Transverse colon (tissue), 4 donors: ENCODE data around the gene PREX1. TPM values are rescaled to one million over a fixed set of nuclear protein-coding genes. Genes with fewer than 3 reads are reported as not detected.

Experiments
- DNase-seq: peaks from one replicate; pipeline ENCODE4 v3.0.0-alpha.2; 2019
- H3K27ac ChIP-seq, 4 donors: fragments of 200-600 bp; sonication (generic); 2 replicates each; pipeline ENCODE4 v1.5.1; 2016 to 2018; ENCODE audit warnings: inconsistent platforms in 4 of 4
- H3K27me3 ChIP-seq: fragments of 200-600 bp; sonication (generic); 2 replicates; pipeline ENCODE4 v1.5.1; 2017; ENCODE audit warnings: inconsistent platforms
- H3K36me3 ChIP-seq, 4 donors: fragments of 200-600 bp; sonication (generic); 2 replicates each; pipeline ENCODE4 v1.5.1; 2017 to 2019; ENCODE audit warnings: inconsistent platforms in 4 of 4
- H3K4me1 ChIP-seq, 4 donors: fragments of 200-600 bp; sonication (generic); 2 replicates each; pipeline ENCODE4 v1.5.1; 2017 to 2020; ENCODE audit warnings: inconsistent platforms in 4 of 4
- H3K4me3 ChIP-seq, 4 donors: fragments of 200-600 bp; sonication (generic); 1 replicate in 1 of 4; 2 replicates in 3 of 4; pipeline versions ENCODE4 v1.5.1 to v1.6.1; 2017 to 2019; ENCODE audit warnings: inconsistent platforms in 4 of 4
- H3K9me3 ChIP-seq, 2 donors: fragments of 200-600 bp; sonication (generic); 2 replicates each; pipeline ENCODE4 v1.5.1; 2017 to 2019; ENCODE audit warnings: inconsistent platforms in 2 of 2
- EP300 ChIP-seq: sonication (generic); formaldehyde crosslinking; IDR thresholded peaks from one replicate; pipeline ENCODE4 v1.6.1; 2017; ENCODE audit warnings: antibody characterized with exemption, low read depth
- POLR2A ChIP-seq: fragments of 450-650 bp; IDR thresholded peaks from one replicate; pipeline ENCODE4 v1.6.1; 2016; ENCODE audit warnings: antibody characterized with exemption, mild to moderate bottlenecking, moderate library complexity
- POLR2AphosphoS5 ChIP-seq, 3 donors: sonication (generic); formaldehyde crosslinking; IDR thresholded peaks; one replicate each; pipeline ENCODE4 v1.6.1; 2016; ENCODE audit warnings: antibody characterized with exemption in 3 of 3
- WGBS, 2 donors: methylation state at CpG; one replicate each; pipeline ENCODE4 v1.1.5; 2018; ENCODE audit warnings: low coverage in 1 of 2; 5-methylcytosine and 5-hydroxymethylcytosine counted together
- in situ Hi-C, 4 donors: fragments of 200-750 bp; cut with MboI; loops; one replicate each; pipeline versions ENCODE4 v1.15.0 to v1.15.1; 2017; ENCODE audit warnings: low sequenced_read_pairs in 3 of 4, low pct_ligation_motif_present in 1 of 4, low pct_unique_long_range_greater_than_20kb in 1 of 4
- intact Hi-C: fragments of 100-400 bp; cut with DNase I; formaldehyde crosslinking; loops from one replicate; pipeline ENCODE4 v1.15.1; 2023; ENCODE audit warnings: low total_unique reads
- total RNA-seq, 4 donors: library from RNA; depleted of rRNA; stranded (reverse); fragments of >200 nt; gene quantifications; one replicate each; pipeline ENCODE4 v1.1.0, GENCODE V29; 2016
- TF ChIP-seq, protein P1 (sequence below), 5 experiments: fragments of 200-600 bp in 3 of 5; fragments of 450-650 bp in 2 of 5; sonication (generic) in 3 of 5; IDR thresholded peaks; 1 replicate in 2 of 5; 2 replicates in 3 of 5; pipeline ENCODE4 v1.5.1; 2016 to 2017; ENCODE audit warnings: antibody characterized with exemption in 5 of 5, inconsistent platforms in 3 of 5, mild to moderate bottlenecking in 2 of 5, moderate library complexity in 1 of 5

PREX1 gene
- total RNA-seq, 4 donors from 2014 or later = 10.9 to 29.9 (median 16.6) TPM

DNA sequence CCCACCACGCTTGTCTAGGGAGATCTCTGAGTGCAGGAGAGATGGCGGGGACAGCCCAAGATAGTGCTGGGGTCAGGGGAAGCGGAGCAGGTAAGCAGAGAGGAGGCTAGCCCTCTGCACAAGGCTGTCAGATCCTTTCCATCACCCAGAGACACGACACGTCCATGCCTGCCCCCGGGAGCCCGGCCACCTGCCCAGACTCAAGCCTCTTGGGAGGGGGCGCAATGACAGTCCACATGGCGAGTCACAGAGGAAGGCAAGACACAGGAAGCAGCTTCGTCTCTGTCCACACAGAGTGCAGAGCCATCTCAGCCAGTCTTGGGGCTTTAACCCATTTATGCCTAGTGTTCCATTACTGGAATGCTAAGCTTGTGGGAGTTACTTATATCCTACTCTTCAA lies 78.4 kb downstream of the PREX1 start:
- no peaks in the 10 kb centered on the region for H3K27me3 ChIP-seq
- no peak overlapping the region for H3K4me3 ChIP-seq
- no peak for DNase-seq
- in situ Hi-C loops (no loop called here), intact Hi-C loops (no loop called here)
- peaks cover 0 to 9% (median 3%) of the 10 kb centered on the region in 4 donors for H3K4me1 ChIP-seq
- no peaks in the 10 kb centered on the region for H3K9me3 ChIP-seq
- H3K36me3 ChIP-seq = no peaks in the 10 kb centered on the region
- TF ChIP-seq, protein P1, sequence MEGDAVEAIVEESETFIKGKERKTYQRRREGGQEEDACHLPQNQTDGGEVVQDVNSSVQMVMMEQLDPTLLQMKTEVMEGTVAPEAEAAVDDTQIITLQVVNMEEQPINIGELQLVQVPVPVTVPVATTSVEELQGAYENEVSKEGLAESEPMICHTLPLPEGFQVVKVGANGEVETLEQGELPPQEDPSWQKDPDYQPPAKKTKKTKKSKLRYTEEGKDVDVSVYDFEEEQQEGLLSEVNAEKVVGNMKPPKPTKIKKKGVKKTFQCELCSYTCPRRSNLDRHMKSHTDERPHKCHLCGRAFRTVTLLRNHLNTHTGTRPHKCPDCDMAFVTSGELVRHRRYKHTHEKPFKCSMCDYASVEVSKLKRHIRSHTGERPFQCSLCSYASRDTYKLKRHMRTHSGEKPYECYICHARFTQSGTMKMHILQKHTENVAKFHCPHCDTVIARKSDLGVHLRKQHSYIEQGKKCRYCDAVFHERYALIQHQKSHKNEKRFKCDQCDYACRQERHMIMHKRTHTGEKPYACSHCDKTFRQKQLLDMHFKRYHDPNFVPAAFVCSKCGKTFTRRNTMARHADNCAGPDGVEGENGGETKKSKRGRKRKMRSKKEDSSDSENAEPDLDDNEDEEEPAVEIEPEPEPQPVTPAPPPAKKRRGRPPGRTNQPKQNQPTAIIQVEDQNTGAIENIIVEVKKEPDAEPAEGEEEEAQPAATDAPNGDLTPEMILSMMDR (IDR thresholded peaks at IDR 0.05) = no peak
- TF ChIP-seq POLR2AphosphoS5 (IDR thresholded peaks at IDR 0.05) = no peak
- no peak for TF ChIP-seq POLR2A
- no peak for TF ChIP-seq EP300
- no peak overlapping the region for H3K27ac ChIP-seq
- 84% methylated on average over 10 of the region's 10 CpGs; no CpG with 5 or more reads in 1 of the 2 donors for WGBS, 2 donors

DNA sequence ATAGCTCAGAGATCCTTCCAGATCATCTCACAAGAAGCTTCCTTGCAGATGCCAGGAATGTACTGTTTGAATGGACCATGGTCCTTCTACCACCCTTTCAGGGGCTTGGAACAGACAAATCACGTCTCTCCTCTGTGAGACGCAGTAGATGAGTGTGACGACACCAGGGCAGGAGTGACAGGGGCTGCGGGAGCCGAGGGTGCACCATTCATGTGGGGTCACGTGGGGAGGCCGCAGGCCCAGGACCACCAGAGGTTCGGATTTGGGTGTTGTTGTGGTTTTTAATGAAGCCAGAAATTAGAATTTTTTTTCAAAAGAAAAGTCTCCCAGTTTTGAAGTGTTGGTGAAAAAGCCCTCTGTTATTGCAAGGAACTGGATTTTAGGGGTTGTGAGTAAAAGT lies 79.2 kb downstream of the PREX1 start:
- no peak for DNase-seq
- 83 to 88% methylated on average over 2 to 8 of the region's 8 CpGs for WGBS, 2 donors
- Histone ChIP-seq H3K27ac (no peak overlapping the region), H3K27me3 (no peaks in the 10 kb centered on the region), H3K9me3 (no peaks in the 10 kb centered on the region), H3K36me3 (no peaks in the 10 kb centered on the region), H3K4me3 (no peak overlapping the region), H3K4me1 (peaks cover 0 to 9% (median 3%) of the 10 kb centered on the region in 4 donors)
- no peak for TF ChIP-seq POLR2AphosphoS5 (IDR thresholded peaks at IDR 0.05)
- TF ChIP-seq, protein P1 (IDR thresholded peaks at IDR 0.05) = no peak
- no peak for TF ChIP-seq EP300
- no peak for TF ChIP-seq POLR2A
- in situ Hi-C loops (no loop called here), intact Hi-C loops (no loop called here)

DNA sequence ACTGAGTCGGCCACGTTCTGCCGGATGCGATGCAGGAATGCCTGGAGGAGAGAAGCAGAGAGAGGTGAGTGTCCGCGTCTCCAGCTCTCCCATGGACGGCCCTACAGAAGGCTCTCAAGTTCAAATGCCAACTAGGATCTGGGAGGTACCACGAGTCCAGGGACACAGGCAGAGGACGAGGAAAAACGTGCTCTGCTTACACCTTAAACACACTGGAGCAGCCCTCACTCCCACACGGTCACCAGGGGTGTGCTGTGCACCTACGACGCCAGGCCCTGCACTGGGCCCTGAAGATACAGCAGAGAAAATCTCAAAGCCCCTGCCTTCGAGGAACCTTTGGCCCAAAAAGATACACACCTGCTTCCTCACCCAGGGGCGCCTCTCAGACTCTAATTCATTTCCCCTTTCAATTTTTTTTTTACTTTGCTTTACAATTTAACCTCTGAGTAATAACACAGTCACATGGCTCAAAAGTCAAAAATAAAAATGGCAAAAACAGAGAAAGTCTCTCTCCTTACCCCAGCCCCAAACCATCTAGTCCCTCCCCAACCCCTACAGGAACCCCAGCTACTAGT lies 79.9 kb downstream of the PREX1 start:
- WGBS, 2 donors = 70 to 82% methylated on average over 6 to 15 of the region's 15 CpGs
- H3K4me1 ChIP-seq = peaks cover 0 to 9% (median 3%) of the 10 kb centered on the region in 4 donors

DNA sequence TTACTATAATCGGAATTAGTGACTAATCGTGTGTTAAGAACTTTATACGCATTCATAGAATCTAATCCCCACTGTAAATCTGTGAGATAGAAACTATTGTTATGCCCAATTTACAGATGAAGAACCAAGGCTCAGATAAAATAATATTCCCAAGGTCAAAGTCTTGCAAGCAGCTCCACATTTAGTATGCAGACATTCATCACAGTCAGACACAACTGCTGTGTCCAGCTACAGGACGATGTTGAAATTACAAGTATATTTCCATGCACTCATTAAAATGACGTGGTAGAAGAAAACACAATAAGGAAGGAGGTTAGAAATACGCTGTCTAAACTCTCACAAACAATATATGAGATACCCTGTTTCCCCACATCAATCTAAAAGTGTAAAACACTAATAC lies 82.5 kb downstream of the PREX1 start:
- H3K9me3 ChIP-seq = no peaks in the 10 kb centered on the region
- in situ Hi-C loops (no loop called here), intact Hi-C loops (no loop called here)
- H3K27ac ChIP-seq = no peak overlapping the region
- no peaks in the 10 kb centered on the region for H3K36me3 ChIP-seq
- H3K4me3 ChIP-seq = no peak overlapping the region
- no peak for DNase-seq
- H3K4me1 ChIP-seq = no peaks in the 10 kb centered on the region
- H3K27me3 ChIP-seq = no peaks in the 10 kb centered on the region
- TF ChIP-seq POLR2A = no peak
- TF ChIP-seq, protein P1 (IDR thresholded peaks at IDR 0.05) = no peak
- TF ChIP-seq EP300 = no peak
- TF ChIP-seq POLR2AphosphoS5 (IDR thresholded peaks at IDR 0.05) = no peak
- WGBS, 2 donors = 61 to 62% methylated on average over 6 of the region's 6 CpGs

More for the DNA sequence above, 79.9 kb downstream of the PREX1 start:
- Histone ChIP-seq H3K9me3 (no peaks in the 10 kb centered on the region), H3K27me3 (no peaks in the 10 kb centered on the region), H3K36me3 (no peaks in the 10 kb centered on the region), H3K4me3 (no peak overlapping the region), H3K27ac (no peak overlapping the region)
- DNase-seq = no peak
- intact Hi-C loops = no loop called here
- in situ Hi-C loops = no loop called here
- TF ChIP-seq POLR2A = no peak
- no peak for TF ChIP-seq POLR2AphosphoS5 (IDR thresholded peaks at IDR 0.05)
- TF ChIP-seq EP300 = no peak
- TF ChIP-seq, protein P1 (IDR thresholded peaks at IDR 0.05) = no peak
